NT2/D1 (cell line): ENCODE data around the gene PDE9A.

ENCODE experiments used
- SUZ12 ChIP-seq: IDR thresholded peaks from 2 replicates; pipeline ENCODE4 v1.6.1; 2011; ENCODE audit not compliant: insufficient read length, insufficient read depth; ENCODE audit errors: extremely low read depth
- YY1 ChIP-seq: IDR thresholded peaks from 2 replicates; pipeline ENCODE4 v1.6.1; 2011; ENCODE audit not compliant: insufficient read length, insufficient read depth

DNA sequence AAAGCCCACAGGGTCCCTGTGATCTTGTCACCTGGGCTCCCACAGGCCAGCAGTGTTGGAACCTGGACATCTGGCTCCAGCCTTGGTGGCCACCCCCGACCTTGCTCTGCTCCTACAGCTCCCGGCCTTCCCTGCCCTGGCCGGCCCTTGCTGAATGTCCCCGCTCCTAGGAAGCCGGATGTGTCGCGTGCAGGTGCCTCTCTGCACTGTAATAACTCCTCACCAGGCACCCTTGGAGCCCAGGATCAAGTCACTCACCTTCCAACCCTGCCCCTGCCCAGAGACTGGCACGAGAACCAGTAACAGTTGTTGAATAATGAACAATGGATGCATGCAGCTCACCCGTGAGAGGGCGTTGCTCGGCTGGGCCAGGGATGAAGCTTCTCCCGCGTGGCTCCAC lies 12.1 kb downstream of the PDE9A start:
- TF ChIP-seq YY1 (no peak), SUZ12 (no peak)
